GM18858 (cell line): ENCODE measurements around the gene SYT8.
"Not testable (repeated sequence)": the region's sequence is repeated elsewhere in the genome, so short reads cannot be mapped to it uniquely, and the experiment has no call there.

Experiments used
- ATAC-seq: cut with Tn5 transposase; IDR thresholded peaks from one replicate; pipeline ENCODE4 v1.9.1; 2021; ENCODE audit not compliant: unreplicated experiment

The SYT8 gene

GRCh38 chr11:1834779-1835670, at the start of gene SYT8:
Gene SYT8 (plus strand): TSS chr11:1834990. CDS start chr11:1835106, 116 bp downstream.
- ATAC-seq, result no peak

DNA sequence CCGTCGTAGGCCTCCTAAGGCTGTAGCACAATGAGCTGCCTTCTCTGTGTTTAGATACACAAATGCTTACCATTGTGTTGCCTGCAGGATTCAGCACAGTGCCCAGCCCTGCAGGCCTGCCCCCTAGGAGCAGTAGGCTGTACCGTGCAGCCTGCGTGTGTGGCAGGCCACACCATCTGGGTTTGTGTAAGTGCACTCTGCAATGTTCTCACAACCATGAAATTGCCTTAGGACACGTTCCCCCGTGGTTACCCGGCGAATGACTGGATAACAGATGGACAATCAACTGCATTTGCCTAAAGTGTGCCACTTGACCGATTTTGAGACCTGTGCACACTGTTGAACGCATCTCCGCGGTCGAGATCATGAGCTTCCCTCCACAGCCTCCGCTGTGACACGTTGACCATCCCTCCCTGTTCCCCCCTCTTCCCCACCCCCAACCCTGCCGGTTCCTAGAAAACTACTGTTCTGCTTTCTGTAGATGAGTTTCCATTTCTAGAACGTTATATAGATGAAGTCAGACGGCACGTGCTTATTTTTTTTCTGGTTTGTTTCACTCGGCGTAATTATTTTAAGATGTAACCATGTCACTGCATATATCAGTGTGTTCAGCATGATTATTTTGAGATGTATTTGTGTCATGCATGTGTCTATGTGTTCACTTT, 48.9 kb upstream of the SYT8 start:
- no peak for ATAC-seq

DNA sequence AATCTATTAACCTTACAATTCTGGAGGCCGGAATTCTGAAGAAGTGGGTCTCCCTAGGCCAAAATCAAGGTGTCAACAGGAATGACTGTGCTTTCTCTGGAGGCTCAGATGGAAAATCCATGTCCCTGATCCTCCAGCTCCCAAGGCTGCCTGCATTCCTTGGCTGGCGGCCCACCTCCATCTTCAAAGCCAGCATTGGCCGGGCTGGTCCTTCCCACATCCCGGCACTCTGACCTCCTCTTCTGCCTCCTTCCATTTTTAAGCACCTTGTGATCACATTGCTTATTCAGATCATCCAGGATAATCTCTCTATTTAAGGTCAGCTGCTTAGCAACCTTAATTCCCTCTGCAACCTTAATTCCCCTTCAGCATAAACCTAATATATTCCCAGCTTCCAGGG, 48.3 kb upstream of the SYT8 start:
- ATAC-seq, result no peak

DNA sequence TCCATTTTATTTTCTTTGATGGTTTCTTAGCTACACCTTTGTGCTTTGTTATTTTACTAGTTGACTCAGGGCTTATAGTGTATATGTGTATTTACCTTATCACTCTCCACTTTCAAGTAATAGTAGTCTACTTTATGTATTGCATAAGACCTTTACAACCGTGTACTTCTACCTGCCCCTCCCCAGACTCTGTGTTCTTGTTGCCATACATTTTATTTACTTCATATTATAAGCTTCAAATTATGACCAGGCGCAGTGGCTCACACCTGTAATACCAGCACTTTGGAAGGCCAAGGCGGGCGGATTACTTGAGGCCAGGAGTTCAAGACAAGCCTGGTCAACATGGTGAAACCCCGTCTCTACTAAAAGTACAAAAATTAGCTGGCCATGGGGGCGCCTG, 42.9 kb upstream of the SYT8 start:
- no peak for ATAC-seq

DNA sequence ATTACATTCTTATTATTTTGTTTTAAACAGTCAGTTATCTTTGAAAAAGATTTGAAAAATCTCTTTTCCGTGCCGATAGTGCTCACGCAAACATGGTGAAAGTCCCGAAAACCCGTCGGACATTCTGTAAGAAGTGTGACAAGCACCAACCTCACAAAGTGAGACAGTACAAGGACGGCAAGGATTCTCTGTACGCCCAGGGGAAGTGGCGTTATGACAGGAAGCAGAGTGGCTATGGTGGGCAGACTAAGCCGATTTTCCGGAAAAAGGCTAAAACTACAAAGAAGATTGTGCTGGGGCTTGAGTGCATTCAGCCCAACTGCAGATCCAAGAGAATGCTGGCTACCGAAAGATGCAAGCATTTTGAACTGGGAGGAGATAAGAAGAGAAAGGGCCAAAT, 42.3 kb upstream of the SYT8 start:
- ATAC-seq, result no peak

GRCh38 chr11:1793081-1793480, 41.7 kb upstream of the SYT8 start:
- ATAC-seq, result no peak

- no peak for ATAC-seq
Observed at GRCh38 chr11:1796413-1797011, 38.3 kb upstream of the SYT8 start.

DNA sequence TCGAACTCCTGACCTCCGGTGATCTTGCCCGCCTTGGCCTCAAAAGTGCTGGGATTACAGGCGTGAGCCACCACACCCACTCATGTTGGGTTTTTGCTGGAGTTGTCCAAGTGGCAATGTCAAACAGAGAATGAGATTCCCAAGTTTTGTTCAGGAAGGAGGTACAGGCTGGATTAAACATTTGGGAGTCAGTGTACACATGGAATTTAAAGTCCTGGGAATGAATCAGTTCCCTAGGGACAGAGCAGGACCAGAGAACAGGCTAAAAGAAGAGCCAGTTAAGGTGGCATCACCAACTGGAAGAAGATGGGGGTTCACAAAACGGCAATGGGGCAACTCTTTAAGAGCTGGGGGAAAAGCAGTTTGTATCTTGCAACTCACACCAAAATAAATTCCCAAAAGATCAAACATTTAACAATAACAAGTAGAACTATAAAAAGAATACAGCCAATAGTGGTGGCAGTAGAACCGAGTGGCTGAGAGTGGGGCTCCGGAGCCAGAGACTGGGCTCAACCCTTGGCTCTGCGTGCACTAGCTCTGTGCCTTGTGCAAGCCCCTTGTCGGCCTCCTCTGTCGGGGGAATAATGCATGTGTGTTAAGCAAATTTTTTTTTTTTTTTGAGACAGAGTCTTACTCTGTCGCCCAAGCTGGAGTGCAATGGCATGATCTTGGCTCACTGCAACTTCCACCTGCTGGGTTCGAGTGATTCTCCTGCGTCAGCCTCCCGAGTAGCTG, 37.2 kb upstream of the SYT8 start:
- ATAC-seq, result no peak

- no peak for ATAC-seq
Observed at GRCh38 chr11:1803246-1803645, 31.5 kb upstream of the SYT8 start.

DNA sequence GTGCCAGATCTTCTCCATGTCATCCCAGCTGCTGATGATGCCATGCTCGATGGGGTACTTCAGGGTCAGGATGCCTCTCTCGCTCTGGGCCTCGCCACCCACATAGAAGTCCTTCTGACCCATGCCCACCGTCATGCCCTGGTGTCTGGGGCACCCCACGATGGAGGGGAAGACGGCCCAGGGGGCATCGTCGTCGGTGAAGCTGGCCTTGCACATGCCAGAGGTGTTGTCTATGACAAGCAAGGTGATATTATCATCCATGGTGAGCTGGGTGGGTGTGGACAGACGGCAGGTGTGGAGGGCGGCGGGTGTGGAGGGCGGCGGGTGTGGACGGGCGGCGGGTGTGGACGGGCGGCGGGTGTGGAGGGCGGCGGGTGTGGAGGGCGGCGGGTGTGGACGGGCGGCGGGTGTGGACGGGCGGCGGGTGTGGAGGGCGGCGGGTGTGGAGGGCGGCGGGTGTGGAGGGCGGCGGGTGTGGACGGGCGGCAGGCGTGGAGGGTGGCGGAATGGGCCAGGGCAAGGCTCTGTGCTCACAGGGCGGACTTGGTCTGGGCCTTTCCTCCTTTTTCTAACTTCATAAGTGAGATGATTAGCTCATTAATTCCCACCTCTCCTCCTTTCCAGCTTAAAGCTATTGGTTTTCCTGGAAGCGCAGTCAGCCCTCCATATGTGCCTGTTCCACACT, 30.8 kb upstream of the SYT8 start:
- not testable (repeated sequence) for ATAC-seq

DNA sequence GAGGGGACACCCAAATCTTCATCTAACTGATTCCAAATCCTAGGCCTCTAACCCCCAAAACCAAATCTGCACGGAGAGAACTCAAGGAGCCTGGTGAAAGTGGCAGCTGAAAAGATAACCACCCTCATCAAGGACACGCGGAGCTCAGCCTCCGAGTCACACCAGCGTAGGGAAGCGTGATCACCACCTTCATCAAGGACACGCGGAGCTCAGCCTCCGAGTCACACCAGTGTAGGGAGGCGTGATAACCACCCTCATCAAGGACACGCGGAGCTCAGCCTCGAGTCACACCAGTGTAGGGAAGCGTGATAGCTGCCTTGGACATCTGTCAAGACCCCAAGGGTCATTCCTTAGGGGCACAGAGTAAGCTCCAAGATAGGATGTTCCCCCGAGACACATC, 29.3 kb upstream of the SYT8 start:
- ATAC-seq, result no peak

DNA sequence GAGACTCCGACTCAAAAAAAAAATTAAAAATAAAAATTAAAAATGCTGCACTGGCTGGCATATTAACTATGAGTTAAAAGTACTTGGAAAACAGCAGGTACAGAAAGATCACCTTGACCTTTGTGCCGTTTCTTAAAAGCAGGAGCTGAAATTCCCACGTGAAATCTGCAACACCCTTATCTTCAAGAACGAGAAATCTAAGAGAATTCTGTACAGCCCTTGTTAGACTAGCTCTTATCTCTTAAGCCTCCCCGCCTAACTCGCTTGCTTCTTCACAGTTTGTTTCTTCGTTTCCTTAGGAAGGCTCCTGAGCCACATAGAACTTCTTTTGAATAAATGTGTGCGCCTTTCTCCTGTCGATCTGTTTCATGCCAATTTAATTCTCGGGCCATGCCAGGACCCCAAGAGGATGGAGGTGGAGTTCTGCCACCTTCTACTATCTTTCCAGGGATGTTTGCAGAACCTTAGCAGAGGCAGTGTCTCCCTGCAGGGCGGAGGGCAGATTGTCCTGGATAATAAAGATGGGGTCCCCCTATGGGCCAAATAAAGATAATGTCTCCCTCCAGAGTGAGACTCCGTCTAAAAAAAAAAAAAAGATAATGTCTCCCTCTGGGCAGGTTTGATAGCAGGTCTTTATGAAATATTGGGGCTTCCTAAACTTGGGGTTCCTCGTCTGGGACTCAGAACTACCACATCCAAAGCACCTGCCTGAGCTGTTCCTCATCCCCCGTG, 27.4 kb upstream of the SYT8 start:
- ATAC-seq, result no peak

GRCh38 chr11:1810761-1811160, 24.0 kb upstream of the SYT8 start:
- ATAC-seq, result no peak

DNA sequence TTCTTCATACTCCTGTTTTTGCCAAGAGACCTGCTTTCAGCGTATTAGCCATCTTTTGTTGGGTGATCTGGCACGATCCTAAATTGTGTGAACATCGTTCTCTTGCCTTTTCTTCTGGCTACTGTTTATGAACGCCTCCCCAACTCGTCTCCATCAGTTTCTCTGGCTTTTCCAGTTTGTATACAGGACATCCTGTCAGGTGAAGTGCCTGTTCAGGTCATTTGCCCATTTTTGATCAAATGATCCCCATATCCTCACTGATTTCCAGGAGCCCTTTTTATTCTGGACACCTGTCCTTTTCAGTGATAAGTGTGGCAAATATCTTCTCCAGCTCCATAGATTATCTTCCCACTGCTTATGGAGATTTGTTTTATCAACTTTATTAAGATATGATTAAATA, 22.5 kb upstream of the SYT8 start:
- no peak for ATAC-seq

- no peak for ATAC-seq
Observed at GRCh38 chr11:1812801-1813200, 22.0 kb upstream of the SYT8 start.

- not testable (repeated sequence) for ATAC-seq
Observed at GRCh38 chr11:1813356-1813755, 21.4 kb upstream of the SYT8 start.

DNA sequence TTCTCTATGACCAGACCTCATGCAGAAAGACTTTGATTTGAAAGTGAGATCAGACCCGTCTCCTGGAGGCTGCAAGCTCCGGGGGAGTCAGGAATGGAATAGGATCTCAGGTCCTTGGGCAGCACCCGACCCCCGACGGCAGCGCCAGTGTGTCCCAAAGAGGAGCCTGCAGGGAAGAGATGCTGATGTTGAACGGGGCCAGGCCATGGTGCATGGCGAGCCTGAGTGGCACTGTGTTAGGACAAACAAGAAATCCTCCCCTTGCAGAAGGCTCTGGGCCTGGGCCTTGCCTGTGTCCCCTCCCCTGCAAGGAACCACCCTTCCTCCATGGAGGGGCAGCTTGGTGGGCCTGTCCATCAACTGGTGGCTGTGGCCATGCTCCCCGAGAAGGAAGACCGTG, 20.1 kb upstream of the SYT8 start:
- no peak for ATAC-seq

- no peak for ATAC-seq
Observed at GRCh38 chr11:1815311-1815710, 19.5 kb upstream of the SYT8 start.

GRCh38 chr11:1815751-1816150, 19.0 kb upstream of the SYT8 start:
- no peak for ATAC-seq

DNA sequence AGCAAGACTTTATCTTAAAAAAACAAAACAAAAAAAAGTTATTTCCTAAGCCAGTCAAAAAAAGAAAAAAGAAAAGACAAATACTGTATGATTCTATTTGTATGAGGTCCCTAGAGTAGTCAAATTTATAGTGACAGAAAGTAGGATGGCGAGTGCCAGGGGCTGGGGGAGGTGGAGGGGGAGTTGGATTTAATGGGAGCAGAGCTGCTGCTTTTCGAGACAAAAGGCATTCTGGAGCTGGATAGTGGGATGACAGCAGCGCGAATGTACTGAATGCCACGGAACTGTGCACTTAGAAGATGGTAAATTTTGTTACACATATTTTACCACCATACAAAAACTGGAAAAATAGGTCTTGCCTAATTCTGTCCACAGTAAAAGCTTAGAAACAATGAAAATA, 17.8 kb upstream of the SYT8 start:
- no peak for ATAC-seq
